HEK293T (cell line): ENCODE data around the gene CTIF.

ENCODE experiments used
- ARNT ChIP-seq: fragments of 450-650 bp; IDR thresholded peaks from 2 replicates; pipeline ENCODE4 v1.6.1; 2017; ENCODE audit warnings: mild to moderate bottlenecking
- BHLHE40 ChIP-seq: fragments of 450-650 bp; IDR thresholded peaks from 2 replicates; pipeline ENCODE4 v1.6.1; 2016; ENCODE audit warnings: mild to moderate bottlenecking, moderate library complexity, borderline replicate concordance
- ELF4 ChIP-seq: fragments of 450-650 bp; IDR thresholded peaks from 2 replicates; pipeline ENCODE4 v1.6.1; 2017; ENCODE audit warnings: antibody characterized with exemption
- FOXA1 ChIP-seq: fragments of 450-650 bp; IDR thresholded peaks from 2 replicates; pipeline ENCODE4 v1.6.1; 2016; ENCODE audit warnings: mild to moderate bottlenecking
- FOXK2 ChIP-seq: fragments of 450-650 bp; IDR thresholded peaks from 2 replicates; pipeline ENCODE4 v1.6.1; 2016; ENCODE audit warnings: mild to moderate bottlenecking
- FOXM1 ChIP-seq: fragments of 450-650 bp; IDR thresholded peaks from 2 replicates; pipeline ENCODE4 v1.6.1; 2017; ENCODE audit warnings: mild to moderate bottlenecking, borderline replicate concordance
- L3MBTL2 ChIP-seq: fragments of 450-650 bp; conservative IDR thresholded peaks from 2 replicates; pipeline ENCODE4 v1.6.1; 2016; ENCODE audit warnings: mild to moderate bottlenecking
- SP1 ChIP-seq: fragments of 450-650 bp; IDR thresholded peaks from 2 replicates; pipeline ENCODE4 v1.6.1; 2017
- TARDBP ChIP-seq: fragments of 450-650 bp; IDR thresholded peaks from 2 replicates; pipeline ENCODE4 v1.6.1; 2016
- ZNF384 ChIP-seq: fragments of 450-650 bp; IDR thresholded peaks from 2 replicates; pipeline ENCODE4 v1.6.1; 2016

DNA sequence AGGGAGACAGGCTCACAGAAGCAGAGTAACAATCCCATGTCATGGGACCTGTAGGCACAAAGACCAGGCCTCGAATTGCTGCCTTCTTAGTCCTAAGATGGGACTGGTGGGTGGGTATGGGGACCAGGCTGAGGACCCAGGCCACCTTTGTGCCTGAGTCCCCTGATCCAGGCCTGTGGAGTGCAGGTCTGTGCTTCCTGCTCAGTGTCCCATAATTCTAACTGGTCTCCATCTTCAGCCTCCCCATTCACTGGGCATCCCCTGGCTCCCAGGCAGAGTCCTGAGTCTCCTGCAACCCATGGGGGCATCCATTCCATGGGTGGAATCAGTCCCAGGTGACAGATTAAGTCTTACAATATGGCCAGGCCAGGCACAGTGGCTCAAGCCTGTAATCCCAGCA, 328.0 kb downstream of the CTIF start:
- no peak for TF ChIP-seq L3MBTL2
- no peak for TF ChIP-seq BHLHE40
- no peak for TF ChIP-seq FOXM1
- TF ChIP-seq FOXA1, result no peak
- TF ChIP-seq SP1, result no peak
- TF ChIP-seq ARNT, result no peak
- TF ChIP-seq FOXK2, result no peak
- no peak for TF ChIP-seq ELF4
- no peak for TF ChIP-seq ZNF384
- TF ChIP-seq TARDBP, result no peak
